GM12874 (cell line): ENCODE data around the gene ZNHIT6.

Source experiments
- TF ChIP-seq, protein P1 (sequence below): IDR thresholded peaks from 2 replicates; pipeline ENCODE4 v1.5.1; 2011; ENCODE audit warnings: low read depth, mild to moderate bottlenecking, control low read depth, low read length, moderate library complexity; ENCODE audit not compliant: insufficient read depth

ZNHIT6 gene

DNA sequence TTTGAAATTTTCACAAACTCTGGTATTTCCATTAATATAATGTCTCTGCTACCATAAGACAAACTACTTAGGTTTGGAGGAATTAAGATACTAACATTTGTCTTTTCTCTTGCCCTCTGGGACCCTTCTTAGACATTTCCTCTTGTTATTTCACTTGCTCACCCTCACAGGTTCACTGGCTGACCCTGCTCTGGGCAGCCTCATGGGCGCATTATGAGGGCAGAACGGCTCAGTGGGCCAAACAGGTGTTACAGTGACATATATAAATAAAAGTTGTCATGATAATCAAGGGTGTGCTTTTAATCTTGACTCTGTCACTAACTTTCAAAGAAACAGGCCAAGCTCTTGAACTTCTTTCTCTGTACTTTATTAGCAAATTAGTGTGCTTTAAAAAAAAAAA, 46.5 kb downstream of the ZNHIT6 start:
- TF ChIP-seq, protein P1, sequence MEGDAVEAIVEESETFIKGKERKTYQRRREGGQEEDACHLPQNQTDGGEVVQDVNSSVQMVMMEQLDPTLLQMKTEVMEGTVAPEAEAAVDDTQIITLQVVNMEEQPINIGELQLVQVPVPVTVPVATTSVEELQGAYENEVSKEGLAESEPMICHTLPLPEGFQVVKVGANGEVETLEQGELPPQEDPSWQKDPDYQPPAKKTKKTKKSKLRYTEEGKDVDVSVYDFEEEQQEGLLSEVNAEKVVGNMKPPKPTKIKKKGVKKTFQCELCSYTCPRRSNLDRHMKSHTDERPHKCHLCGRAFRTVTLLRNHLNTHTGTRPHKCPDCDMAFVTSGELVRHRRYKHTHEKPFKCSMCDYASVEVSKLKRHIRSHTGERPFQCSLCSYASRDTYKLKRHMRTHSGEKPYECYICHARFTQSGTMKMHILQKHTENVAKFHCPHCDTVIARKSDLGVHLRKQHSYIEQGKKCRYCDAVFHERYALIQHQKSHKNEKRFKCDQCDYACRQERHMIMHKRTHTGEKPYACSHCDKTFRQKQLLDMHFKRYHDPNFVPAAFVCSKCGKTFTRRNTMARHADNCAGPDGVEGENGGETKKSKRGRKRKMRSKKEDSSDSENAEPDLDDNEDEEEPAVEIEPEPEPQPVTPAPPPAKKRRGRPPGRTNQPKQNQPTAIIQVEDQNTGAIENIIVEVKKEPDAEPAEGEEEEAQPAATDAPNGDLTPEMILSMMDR = no peak

DNA sequence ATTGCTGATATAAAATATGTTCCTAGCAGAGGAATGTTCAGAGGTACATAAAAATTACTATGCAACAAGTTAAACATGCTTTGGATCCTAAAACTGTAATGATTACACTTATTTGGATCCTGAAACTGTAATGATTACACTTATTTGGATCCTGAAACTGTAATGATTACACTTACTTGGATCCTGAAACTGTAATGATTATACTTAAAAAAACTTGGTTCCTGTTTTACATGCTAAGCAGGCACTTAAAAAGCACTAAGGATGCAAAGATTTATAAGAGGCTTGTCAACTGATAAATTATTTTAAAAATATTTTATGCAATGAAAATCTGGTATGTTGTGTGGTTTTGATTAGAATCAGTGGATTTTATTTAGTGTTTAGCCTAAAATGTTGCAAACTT, 47.7 kb downstream of the ZNHIT6 start:
- TF ChIP-seq, protein P1 = no peak

DNA sequence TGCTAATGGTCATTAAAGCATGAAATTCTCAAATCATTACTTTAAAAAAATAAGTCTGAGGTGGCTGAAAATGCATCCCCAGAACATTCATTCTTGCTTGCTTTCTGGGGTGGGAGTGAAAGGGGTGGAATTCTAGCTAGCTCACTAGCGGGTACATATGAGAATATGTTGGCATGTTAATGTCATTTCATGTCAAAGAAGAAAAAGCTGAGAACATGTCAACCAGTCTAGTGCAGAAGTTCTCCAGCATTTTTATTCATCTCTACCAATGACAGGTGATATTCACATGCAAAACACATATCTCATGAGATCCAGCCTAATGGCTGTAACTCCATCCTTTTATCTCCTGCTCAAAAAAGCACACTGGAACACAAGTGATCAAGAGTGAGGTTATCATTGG, 49.1 kb downstream of the ZNHIT6 start:
- TF ChIP-seq, protein P1 = no peak

DNA sequence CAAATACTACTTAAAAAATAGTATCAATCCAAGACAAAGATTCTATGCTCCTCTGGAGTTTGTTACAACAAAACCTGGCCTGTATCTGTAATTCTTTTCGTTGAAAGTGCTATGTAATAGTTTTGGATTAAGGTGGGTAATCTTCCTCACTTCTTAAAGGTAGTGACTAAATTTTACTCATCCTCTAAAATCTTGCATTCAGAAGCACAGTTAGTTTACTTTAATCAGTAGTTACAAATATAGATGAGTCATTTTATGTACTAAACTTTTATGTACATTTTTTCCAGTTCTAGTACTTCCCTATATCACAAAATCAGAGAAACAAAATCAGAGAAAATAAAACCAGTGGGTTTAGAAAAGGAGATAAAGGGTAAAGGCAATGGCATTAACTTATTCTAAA, 51.3 kb downstream of the ZNHIT6 start:
- TF ChIP-seq, protein P1 = no peak

DNA sequence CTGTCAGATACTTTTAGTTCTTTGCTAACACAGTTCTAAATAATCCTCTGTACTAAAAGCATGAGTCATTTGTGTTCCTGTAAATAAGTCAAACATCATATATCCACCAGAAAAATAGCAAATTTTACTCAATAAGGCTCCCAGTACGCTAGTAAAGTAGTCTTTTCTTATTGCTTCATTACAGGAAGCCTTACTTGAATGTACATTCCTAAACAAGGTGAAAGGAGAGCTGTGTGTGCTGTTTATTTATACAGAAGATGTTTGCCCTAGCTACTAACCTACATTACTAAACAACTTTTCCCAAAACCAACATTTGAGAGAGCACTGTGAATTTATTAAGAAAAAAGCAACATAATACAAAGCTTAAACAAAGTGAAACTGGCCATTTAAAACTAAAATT, 52.0 kb downstream of the ZNHIT6 start:
- TF ChIP-seq, protein P1 = no peak

DNA sequence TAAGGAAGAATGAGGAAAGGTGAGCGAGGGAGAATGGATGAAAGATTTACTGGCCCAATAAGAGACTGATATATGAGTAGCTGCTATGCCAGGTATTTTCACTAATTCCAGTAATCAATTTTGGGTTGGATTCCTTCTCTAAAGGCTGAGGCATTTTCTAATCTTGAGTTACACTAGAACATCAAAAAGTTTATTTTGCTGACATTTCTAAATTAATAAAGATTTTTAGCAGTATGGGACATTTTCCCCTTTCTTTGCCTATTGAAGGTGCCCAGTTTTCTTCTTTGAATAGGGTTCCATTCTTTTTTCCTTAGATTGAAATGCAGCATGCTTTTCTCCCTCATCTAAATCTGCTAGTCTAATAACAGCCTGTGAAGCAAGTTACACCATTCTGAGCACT, 52.9 kb downstream of the ZNHIT6 start:
- TF ChIP-seq, protein P1 = no peak

DNA sequence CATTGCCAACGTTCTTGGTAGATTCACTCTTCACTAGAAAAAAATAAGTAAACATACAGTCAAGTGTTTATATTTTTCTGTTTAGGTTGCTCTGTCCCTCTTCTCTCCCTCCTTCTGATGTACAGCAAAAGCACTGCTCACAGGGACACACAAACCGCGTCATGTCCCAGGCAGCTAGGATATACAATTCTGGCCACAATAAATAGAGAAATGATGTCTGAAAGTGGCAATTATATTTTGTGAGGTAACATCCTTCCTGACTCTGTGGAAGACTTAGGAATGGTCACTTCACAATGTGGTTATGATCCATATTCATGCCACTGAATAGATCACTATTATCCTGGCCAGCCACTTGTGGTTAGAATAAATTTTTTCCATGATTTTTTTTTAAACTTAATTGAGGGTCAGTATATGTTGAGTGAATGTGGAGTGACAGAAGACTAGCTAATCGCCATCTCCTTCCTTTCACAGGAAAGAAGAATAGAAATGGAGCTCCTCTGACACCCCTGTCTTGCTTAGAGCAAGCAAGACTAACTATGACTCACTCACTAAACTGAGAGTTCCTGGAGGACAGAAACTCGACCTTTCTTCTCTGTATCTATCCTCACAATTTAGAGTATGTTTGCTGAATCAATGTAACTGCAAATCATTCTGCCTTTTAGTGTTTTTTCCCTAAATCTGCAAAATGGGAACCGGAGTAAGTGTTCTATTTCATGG, 54.0 kb downstream of the ZNHIT6 start:
- TF ChIP-seq, protein P1 = no peak
